ENCODE measurements around the gene LNX1.

The LNX1 gene

DNA sequence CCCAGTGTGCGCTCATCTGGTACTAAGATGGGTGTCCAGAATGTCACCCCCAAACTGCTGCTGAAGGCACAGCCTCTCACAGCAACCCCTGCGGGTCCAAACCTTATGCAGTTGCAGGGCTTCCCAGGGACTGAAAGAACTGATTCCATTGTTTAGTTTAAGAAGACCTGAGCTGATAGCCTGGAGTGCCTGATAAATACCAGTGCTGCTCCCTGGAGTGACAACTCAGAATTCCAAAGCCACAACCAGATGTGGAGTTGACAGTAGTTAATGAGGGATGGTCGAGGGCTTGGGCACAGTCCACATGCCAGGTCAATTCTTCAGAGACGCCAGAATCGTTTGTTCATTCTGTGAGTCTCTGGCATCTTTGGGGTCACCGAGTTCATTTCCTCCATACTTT, 71.2 kb downstream of the LNX1 start:
- TF ChIP-seq, protein P1, sequence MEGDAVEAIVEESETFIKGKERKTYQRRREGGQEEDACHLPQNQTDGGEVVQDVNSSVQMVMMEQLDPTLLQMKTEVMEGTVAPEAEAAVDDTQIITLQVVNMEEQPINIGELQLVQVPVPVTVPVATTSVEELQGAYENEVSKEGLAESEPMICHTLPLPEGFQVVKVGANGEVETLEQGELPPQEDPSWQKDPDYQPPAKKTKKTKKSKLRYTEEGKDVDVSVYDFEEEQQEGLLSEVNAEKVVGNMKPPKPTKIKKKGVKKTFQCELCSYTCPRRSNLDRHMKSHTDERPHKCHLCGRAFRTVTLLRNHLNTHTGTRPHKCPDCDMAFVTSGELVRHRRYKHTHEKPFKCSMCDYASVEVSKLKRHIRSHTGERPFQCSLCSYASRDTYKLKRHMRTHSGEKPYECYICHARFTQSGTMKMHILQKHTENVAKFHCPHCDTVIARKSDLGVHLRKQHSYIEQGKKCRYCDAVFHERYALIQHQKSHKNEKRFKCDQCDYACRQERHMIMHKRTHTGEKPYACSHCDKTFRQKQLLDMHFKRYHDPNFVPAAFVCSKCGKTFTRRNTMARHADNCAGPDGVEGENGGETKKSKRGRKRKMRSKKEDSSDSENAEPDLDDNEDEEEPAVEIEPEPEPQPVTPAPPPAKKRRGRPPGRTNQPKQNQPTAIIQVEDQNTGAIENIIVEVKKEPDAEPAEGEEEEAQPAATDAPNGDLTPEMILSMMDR (IDR thresholded peaks at IDR 0.05; ENCODE audit: extremely low read depth, insufficient read depth, missing control alignments) = no peak
- in situ Hi-C loops (cut with MboI; ENCODE audit: low pct_unique_long_range_greater_than_20kb, low sequenced_read_pairs, unreplicated experiment) = no loop called here
- DNase-seq (ENCODE audit: low spot score) = no peak

DNA sequence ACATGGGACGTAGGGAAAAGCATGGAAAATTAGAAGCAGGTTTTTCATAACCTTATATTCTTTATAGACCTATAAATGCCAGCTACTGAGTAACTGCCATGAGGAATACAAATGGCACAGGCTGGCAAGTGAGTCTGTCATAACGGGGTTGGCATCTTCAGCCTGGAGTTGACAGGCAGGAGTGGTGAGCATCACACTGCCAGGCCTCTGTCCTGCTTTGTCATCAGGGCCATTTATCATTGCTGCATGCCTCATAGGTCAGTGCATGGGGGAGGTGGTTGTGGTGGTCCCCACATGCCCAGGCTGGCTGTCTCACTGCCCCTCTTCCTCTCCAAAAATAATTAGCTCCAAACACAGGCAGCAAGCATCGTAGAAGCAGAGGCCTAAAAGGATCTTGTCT, 72.5 kb downstream of the LNX1 start:
- TF ChIP-seq, protein P1 (IDR thresholded peaks at IDR 0.05; ENCODE audit: extremely low read depth, insufficient read depth, missing control alignments) = no peak
- no peak for DNase-seq (ENCODE audit: low spot score)
- in situ Hi-C loops (cut with MboI; ENCODE audit: low pct_unique_long_range_greater_than_20kb, low sequenced_read_pairs, unreplicated experiment) = no loop called here

DNA sequence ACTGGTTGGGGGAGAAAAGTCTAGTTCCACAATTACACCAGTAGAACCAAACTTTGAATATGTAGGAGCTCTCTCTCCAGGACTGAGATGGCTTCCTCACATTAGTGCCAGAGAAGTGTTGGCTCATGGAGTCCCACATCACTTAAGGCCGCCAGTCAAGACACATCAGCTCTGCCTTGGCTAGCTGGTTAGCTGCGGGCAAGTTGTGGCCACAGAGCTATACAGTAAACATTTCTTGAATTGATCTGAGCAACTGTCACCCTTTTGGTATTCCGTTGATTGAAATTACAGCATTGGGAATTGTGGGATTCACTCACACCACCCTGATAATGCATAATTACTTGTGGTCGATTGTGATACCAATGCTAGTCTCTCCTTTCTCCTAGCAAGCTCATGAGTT, 76.2 kb downstream of the LNX1 start:
- no peak for DNase-seq (ENCODE audit: low spot score)
- in situ Hi-C loops (cut with MboI; ENCODE audit: low pct_unique_long_range_greater_than_20kb, low sequenced_read_pairs, unreplicated experiment) = no loop called here

DNA sequence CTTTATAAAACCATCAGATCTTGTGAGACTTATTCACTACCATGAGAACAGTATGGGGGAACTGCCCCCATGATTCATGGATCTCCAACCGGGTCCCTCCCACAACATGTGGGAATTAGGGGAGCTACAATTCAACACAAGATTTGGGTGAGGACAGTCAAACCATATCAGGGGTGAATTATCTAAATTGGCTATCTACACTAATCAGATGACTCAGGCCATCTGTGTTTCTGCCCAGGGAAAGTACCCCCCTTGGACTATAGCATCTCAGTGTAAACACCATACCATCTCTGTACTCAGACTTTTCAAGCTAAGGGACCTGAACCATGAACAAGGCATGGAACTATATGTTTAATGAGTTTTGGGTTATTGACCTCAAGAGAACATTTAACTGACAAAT, 76.8 kb downstream of the LNX1 start:
- in situ Hi-C loops (cut with MboI; ENCODE audit: low pct_unique_long_range_greater_than_20kb, low sequenced_read_pairs, unreplicated experiment) = no loop called here
- no peak for DNase-seq (ENCODE audit: low spot score)
- TF ChIP-seq, protein P1 (IDR thresholded peaks at IDR 0.05; ENCODE audit: extremely low read depth, insufficient read depth, missing control alignments) = no peak

More for the DNA sequence above, 76.2 kb downstream of the LNX1 start:
- TF ChIP-seq, protein P1 (IDR thresholded peaks at IDR 0.05; ENCODE audit: extremely low read depth, insufficient read depth, missing control alignments) = no peak

DNA sequence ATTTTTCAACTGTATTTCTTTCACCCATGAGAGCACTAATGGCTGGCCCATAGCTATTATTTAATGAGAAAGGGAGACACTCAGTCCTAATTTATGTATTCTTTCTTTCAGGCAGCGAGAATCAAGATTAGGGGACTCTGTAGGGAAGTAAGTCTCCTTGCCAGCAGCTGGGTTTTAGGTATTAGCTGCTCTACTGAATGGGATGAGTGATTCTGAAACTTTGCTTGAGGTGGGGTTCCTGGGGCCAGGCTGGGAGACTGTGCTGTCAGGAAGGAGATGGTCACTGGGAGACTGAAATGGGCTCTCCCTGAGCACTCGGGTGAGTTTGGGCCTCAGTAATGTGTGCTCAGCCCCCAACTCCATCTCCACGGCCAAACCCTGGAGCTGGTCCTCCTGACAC, 78.7 kb downstream of the LNX1 start:
- no peak for DNase-seq (ENCODE audit: low spot score)
- TF ChIP-seq, protein P1 (IDR thresholded peaks at IDR 0.05; ENCODE audit: extremely low read depth, insufficient read depth, missing control alignments) = no peak
- in situ Hi-C loops (cut with MboI; ENCODE audit: low pct_unique_long_range_greater_than_20kb, low sequenced_read_pairs, unreplicated experiment) = no loop called here

DNA sequence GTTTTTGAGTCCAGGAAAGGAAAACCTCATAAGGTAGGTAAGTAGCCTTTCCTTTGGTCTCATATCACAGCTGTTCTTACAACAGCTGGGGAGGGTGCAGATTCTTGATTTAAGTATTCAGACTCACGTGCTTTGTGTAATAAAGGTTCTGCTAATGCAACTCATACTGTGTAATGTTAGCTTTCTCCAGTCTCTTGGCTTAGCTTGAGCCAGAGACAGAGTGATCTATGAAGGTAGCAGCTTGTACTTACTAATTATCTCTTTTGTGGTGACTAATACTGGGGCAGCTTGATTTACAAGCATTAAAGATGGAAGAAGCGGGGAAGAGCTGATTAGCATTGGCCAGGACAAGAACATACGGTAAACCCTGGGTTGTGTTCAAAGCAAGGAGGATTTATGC, 80.3 kb downstream of the LNX1 start:
- no peak for DNase-seq (ENCODE audit: low spot score)
- TF ChIP-seq, protein P1 (IDR thresholded peaks at IDR 0.05; ENCODE audit: extremely low read depth, insufficient read depth, missing control alignments) = no peak
- in situ Hi-C loops (cut with MboI; ENCODE audit: low pct_unique_long_range_greater_than_20kb, low sequenced_read_pairs, unreplicated experiment) = no loop called here

DNA sequence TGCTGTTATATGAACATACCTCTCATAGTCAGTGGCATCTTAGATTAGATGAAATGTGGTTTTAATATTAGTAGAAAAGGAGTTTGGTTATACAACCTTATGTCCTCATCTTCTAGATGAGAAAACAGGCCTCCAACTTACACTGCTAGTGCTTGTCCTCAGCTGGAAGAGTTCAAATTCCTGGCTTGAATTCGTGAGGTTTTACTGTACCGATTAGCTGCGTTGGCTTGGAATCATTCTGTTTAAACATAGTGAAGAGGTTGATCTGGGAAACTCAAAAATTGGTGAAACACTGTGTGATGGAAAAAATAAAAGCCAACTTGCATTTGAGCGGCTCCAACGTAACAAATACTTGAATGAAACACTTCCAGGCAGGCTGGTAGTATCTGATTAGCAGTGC, 81.0 kb downstream of the LNX1 start:
- TF ChIP-seq, protein P1 (IDR thresholded peaks at IDR 0.05; ENCODE audit: extremely low read depth, insufficient read depth, missing control alignments) = no peak
- no peak for DNase-seq (ENCODE audit: low spot score)
- in situ Hi-C loops (cut with MboI; ENCODE audit: low pct_unique_long_range_greater_than_20kb, low sequenced_read_pairs, unreplicated experiment) = no loop called here
